HCT116 (cell line): ENCODE measurements around the gene RAI1. TPM values are rescaled to one million over a fixed set of nuclear protein-coding genes. Genes with fewer than 3 reads are reported as not detected.
"Not testable (repeated sequence)": the region's sequence is repeated elsewhere in the genome, so short reads cannot be mapped to it uniquely, and the experiment has no call there.

Experiments
- ATAC-seq: fragments of 200-7000 bp; cut with Tn5 transposase; 2 replicates; pipeline ENCODE4 v1.9.1; 2020; ENCODE audit warnings: mild to moderate bottlenecking, moderate library complexity
- BruUV-seq: library from RNA; stranded (reverse); fragments of 400-500 nt; replicated peaks from 2 replicates; lab custom pipeline; 2021; lab: Mats Ljungman, UMichigan
- CTCF ChIA-PET: fragments of 300-600 bp; sonication (Branson Sonifier 250); formaldehyde crosslinking; loops from one replicate; lab custom pipeline; 2021; ENCODE audit warnings: antibody characterized with exemption; lab: Charles Lee
- POLR2A ChIA-PET: fragments of 300-600, 350-600 bp; sonication (Branson Sonifier 250); formaldehyde crosslinking; loops from one replicate; lab custom pipeline; 2021; ENCODE audit warnings: antibody characterized with exemption; lab: Charles Lee
- RAD21 ChIA-PET, 2 experiments: fragments of 300-600 bp; sonication (Branson Sonifier 250); formaldehyde crosslinking; loops; one replicate each; lab custom pipeline; 2023; ENCODE audit warnings: low total read pairs in 2 of 2; ENCODE audit not compliant: uncharacterized antibody in 2 of 2, unreplicated experiment in 2 of 2, low non-redundant PET in 1 of 2; lab: Charles Lee
- DNase-seq: peaks from one replicate; pipeline ENCODE4 v3.0.0-alpha.2; 2010; ENCODE audit warnings: low read depth, low spot score
- H2AFZ ChIP-seq: fragments of 200-600 bp; shearing (Covaris generic), sonication (generic); 2 replicates; pipeline ENCODE4 v1.6.1; 2017; ENCODE audit warnings: low read depth, mixed run types, mixed read lengths, antibody characterized with exemption, low read length; ENCODE audit not compliant: poor library complexity, severe bottlenecking
- H3K27ac ChIP-seq: 2 replicates; pipeline ENCODE4 v1.5.1; 2012; ENCODE audit warnings: low read depth, low read length
- H3K27me3 ChIP-seq: fragments of 200-600 bp; sonication (generic); 2 replicates; pipeline ENCODE4 v1.6.1; 2016; ENCODE audit warnings: mixed run types, low read length, mixed read lengths; ENCODE audit not compliant: insufficient read depth
- H3K36me3 ChIP-seq, 2 experiments: fragments of 200-500 bp in 1 of 2; fragments of 200-600 bp in 1 of 2; sonication (Bioruptor generic) in 1 of 2; sonication (generic) in 1 of 2; 2 replicates each; pipeline versions ENCODE4 v1.5.1 to v1.6.1; 2014 to 2016; ENCODE audit warnings: low read length in 2 of 2, inconsistent platforms in 1 of 2, mixed read lengths in 1 of 2, mixed run types in 1 of 2; ENCODE audit not compliant: insufficient read depth in 2 of 2, control insufficient read depth in 1 of 2
- H3K4me1 ChIP-seq, 2 experiments: fragments of 200-600 bp in 1 of 2; sonication (generic) in 1 of 2; 2 replicates each; pipeline versions ENCODE4 v1.5.1 to v1.6.1; 2012 to 2017; ENCODE audit warnings: low read length in 2 of 2, inconsistent platforms in 1 of 2, mild to moderate bottlenecking in 1 of 2, mixed read lengths in 1 of 2, mixed run types in 1 of 2, moderate library complexity in 1 of 2; ENCODE audit not compliant: insufficient read depth in 2 of 2, control insufficient read depth in 1 of 2
- H3K4me2 ChIP-seq: fragments of 200-600 bp; sonication (generic); 2 replicates; pipeline ENCODE4 v1.6.1; 2017; ENCODE audit warnings: mixed run types, low read length, mixed read lengths
- H3K4me3 ChIP-seq, 2 experiments: fragments of 200-600 bp in 1 of 2; sonication (generic) in 1 of 2; replicated peaks in 1 of 2; 2 replicates each; pipeline ENCODE4 v1.5.1; 2011 to 2016; ENCODE audit warnings: low read length in 2 of 2, control low read depth in 1 of 2, low read depth in 1 of 2, mild to moderate bottlenecking in 1 of 2, mixed read lengths in 1 of 2, mixed run types in 1 of 2
- H3K79me2 ChIP-seq: fragments of 200-600 bp; sonication (generic); 2 replicates; pipeline ENCODE4 v1.6.1; 2017; ENCODE audit warnings: mild to moderate bottlenecking, mixed run types, low read length, moderate library complexity, mixed read lengths; ENCODE audit not compliant: insufficient read depth
- H3K9ac ChIP-seq: fragments of 200-600 bp; sonication (generic); 2 replicates; pipeline ENCODE4 v1.6.1; 2016; ENCODE audit warnings: low read length, mixed read lengths
- H3K9me2 ChIP-seq: fragments of 200-600 bp; sonication (generic), shearing (Covaris generic); 2 replicates; pipeline ENCODE4 v1.6.1; 2017; ENCODE audit warnings: mixed run types, mild to moderate bottlenecking, moderate library complexity; ENCODE audit not compliant: insufficient read depth
- H3K9me3 ChIP-seq, 2 experiments: fragments of 200-500 bp in 1 of 2; fragments of 200-600 bp in 1 of 2; sonication (Bioruptor generic) in 1 of 2; sonication (generic) in 1 of 2; 2 replicates each; pipeline ENCODE4 v1.6.1; 2014 to 2017; ENCODE audit warnings: low read length in 2 of 2, mixed read lengths in 2 of 2, inconsistent platforms in 1 of 2, low read depth in 1 of 2, mild to moderate bottlenecking in 1 of 2, mixed run types in 1 of 2, moderate library complexity in 1 of 2; ENCODE audit not compliant: control insufficient read depth in 1 of 2, insufficient read depth in 1 of 2
- H4K20me1 ChIP-seq: fragments of 200-600 bp; sonication (generic), shearing (Covaris generic); 2 replicates; pipeline ENCODE4 v1.6.1; 2017; ENCODE audit warnings: mixed run types, mild to moderate bottlenecking, moderate library complexity; ENCODE audit not compliant: insufficient read depth
- CBX3 ChIP-seq: IDR thresholded peaks from 2 replicates; pipeline ENCODE4 v1.6.1; 2012; ENCODE audit warnings: low read depth
- CEBPB ChIP-seq: IDR thresholded peaks from 2 replicates; pipeline ENCODE4 v1.6.1; 2012; ENCODE audit warnings: low read depth
- CTCF ChIP-seq, 3 experiments: fragments of 200-600 bp in 1 of 3; sonication (generic) in 1 of 3; IDR thresholded peaks in 2 of 3; conservative IDR thresholded peaks in 1 of 3; 2 replicates each; pipeline ENCODE4 v1.5.1; 2012 to 2017; ENCODE audit warnings: low read depth in 2 of 3, low read length in 2 of 3, antibody characterized with exemption in 1 of 3, borderline replicate concordance in 1 of 3, control low read depth in 1 of 3, mild to moderate bottlenecking in 1 of 3, mixed read lengths in 1 of 3, mixed run types in 1 of 3, moderate library complexity in 1 of 3; ENCODE audit not compliant: insufficient read depth in 1 of 3
- ELF1 ChIP-seq: IDR thresholded peaks from 2 replicates; pipeline ENCODE4 v1.6.1; 2012; ENCODE audit warnings: low read depth, borderline replicate concordance
- EZH2 ChIP-seq: fragments of 200-600 bp; sonication (generic); IDR thresholded peaks from 2 replicates; pipeline ENCODE4 v1.6.1; 2017; ENCODE audit warnings: antibody characterized with exemption, mixed run types
- EZH2phosphoT487 ChIP-seq: fragments of 200-600 bp; IDR thresholded peaks from 2 replicates; pipeline ENCODE4 v1.6.1; 2018; ENCODE audit warnings: antibody characterized with exemption, borderline replicate concordance
- FOSL1 ChIP-seq: IDR thresholded peaks from 2 replicates; pipeline ENCODE4 v1.6.1; 2012; ENCODE audit warnings: low read depth
- JUND ChIP-seq: IDR thresholded peaks from 2 replicates; pipeline ENCODE4 v1.6.1; 2012
- MAX ChIP-seq: IDR thresholded peaks from 2 replicates; pipeline ENCODE4 v1.6.1; 2012
- POLR2A ChIP-seq: IDR thresholded peaks from 2 replicates; pipeline ENCODE4 v1.7.0; 2011; ENCODE audit warnings: borderline replicate concordance; ENCODE audit not compliant: insufficient read depth, insufficient read length; ENCODE audit errors: extremely low read depth
- POLR2AphosphoS5 ChIP-seq: IDR thresholded peaks from 2 replicates; pipeline ENCODE4 v1.6.1; 2011; ENCODE audit warnings: mild to moderate bottlenecking, low read depth, low read length, moderate library complexity
- RAD21 ChIP-seq: IDR thresholded peaks from 2 replicates; pipeline ENCODE4 v1.6.1; 2012; ENCODE audit warnings: low read depth, mild to moderate bottlenecking
- SP1 ChIP-seq: IDR thresholded peaks from 2 replicates; pipeline ENCODE4 v1.6.1; 2012; ENCODE audit warnings: low read depth
- SRF ChIP-seq: IDR thresholded peaks from 2 replicates; pipeline ENCODE4 v1.6.1; 2012; ENCODE audit warnings: low read depth
- YY1 ChIP-seq: IDR thresholded peaks from 2 replicates; pipeline ENCODE4 v1.6.1; 2011; ENCODE audit warnings: low read length, low read depth, moderate library complexity, mild to moderate bottlenecking; ENCODE audit not compliant: insufficient replicate concordance; ENCODE audit errors: extremely low read depth
- ZNF274 ChIP-seq: fragments of 200-500 bp; sonication (Bioruptor generic); IDR thresholded peaks from 2 replicates; pipeline ENCODE4 v1.6.1; 2014; ENCODE audit warnings: mild to moderate bottlenecking, low read depth, low read length, inconsistent platforms
- intact Hi-C: fragments of 100-400 bp; cut with micrococcal nuclease; formaldehyde crosslinking; loops from 2 replicates; pipeline ENCODE4 v1.10.0; 2022
- total RNA-seq: library from RNA; stranded (reverse); gene quantifications from one replicate; pipeline ENCODE4 v1.2.1, GENCODE V29; 2021; ENCODE audit not compliant: unreplicated experiment

The RAI1 gene
- total RNA-seq, 1 experiment from 2014 or later = 38.5 TPM

- POLR2A ChIA-PET = no interaction called here
- Histone ChIP-seq H2AFZ (no peak overlapping the region), H3K27me3 (no peaks in the 10 kb centered on the region), H3K79me2 (no peaks in the 10 kb centered on the region), H3K36me3 (no peaks in the 10 kb centered on the region), H3K9ac (no peak overlapping the region), H3K9me2 (no peaks in the 10 kb centered on the region), H3K9me3 (no peaks in the 10 kb centered on the region), H4K20me1 (no peaks in the 10 kb centered on the region), H3K4me2 (no peak overlapping the region), H3K4me1 (peaks cover 0 to 3% of the 10 kb centered on the region in 2 experiments; a peak in 1 of 4 replicates), H3K4me3 (no peak overlapping the region), H3K27ac (no peak overlapping the region)
- CTCF ChIA-PET = no interaction called here
- BruUV-seq = no TSS peak
- TF ChIP-seq CEBPB (no peak), EZH2phosphoT487 (no peak), CTCF (IDR thresholded peaks at IDR 0.05 in 2 of 3, conservative IDR thresholded peaks at IDR 0.05 in 1 of 3; ENCODE audit: borderline replicate concordance in 1 of 3, insufficient read depth in 1 of 3, low read depth in 2 of 3, low read length in 2 of 3) (no peak), ELF1 (no peak), POLR2A (no peak), EZH2 (no peak), FOSL1 (no peak), ZNF274 (no peak), YY1 (no peak), SRF (no peak), JUND (no peak), POLR2AphosphoS5 (no peak), CBX3 (no peak), SP1 (no peak), RAD21 (no peak), MAX (no peak)
- DNase-seq = no peak
- no peak for ATAC-seq
- RAD21 ChIA-PET = no interaction called here
- intact Hi-C loops = no loop called here
These were observed 46.1 kb upstream of the RAI1 start for GRCh38 chr17:17635126-17635525.

GRCh38 chr17:17635537-17636271 lies 45.6 kb upstream of the RAI1 start:
- BruUV-seq, H3K79me2 ChIP-seq, POLR2A ChIA-PET, H3K9me3 ChIP-seq, H3K9ac ChIP-seq, ATAC-seq, intact Hi-C loops, CTCF ChIA-PET, H2AFZ ChIP-seq, H3K4me1 ChIP-seq, H3K27ac ChIP-seq, DNase-seq, H3K4me2 ChIP-seq, H4K20me1 ChIP-seq, H3K36me3 ChIP-seq, H3K27me3 ChIP-seq, H3K4me3 ChIP-seq, H3K9me2 ChIP-seq, RAD21 ChIA-PET: not testable (repeated sequence)
